ENCODE results near the gene TMEM101. TPM values are rescaled to one million over a fixed set of nuclear protein-coding genes. Genes with fewer than 3 reads are reported as not detected.

Gene TMEM101
- total and polyA plus RNA-seq, 2 donors (not counting 3 experiments of a cell fraction or from before 2014, with no cell fraction given), result 30.4 to 60.2 TPM

DNA sequence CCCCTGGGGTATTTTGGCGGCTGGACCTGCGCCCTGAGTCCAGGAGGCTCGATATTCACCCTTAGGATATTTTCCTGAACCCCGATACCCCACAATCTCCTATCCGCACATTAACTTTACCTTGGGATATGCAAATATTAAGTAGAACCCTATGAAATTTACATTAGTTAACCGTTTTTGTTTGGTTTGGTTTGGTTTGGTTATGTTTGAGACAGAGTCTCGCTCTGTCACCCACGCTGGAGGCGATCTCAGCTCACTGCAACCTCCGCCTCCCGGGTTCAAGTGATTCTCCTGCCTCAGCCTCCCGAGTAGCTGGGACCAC, 19.7 kb downstream of the TMEM101 start:
- dilution Hi-C loops (cut with MboI; ENCODE audit: extremely low pct_ligation_motif_present, low sequenced_read_pairs), result no loop called here
- POLR2A ChIA-PET, result no interaction called here
- TF ChIP-seq MYC (IDR thresholded peaks at IDR 0.05; ENCODE audit: low read depth, low read length) (no peak), JUN (IDR thresholded peaks at IDR 0.05; ENCODE audit: borderline replicate concordance, insufficient read depth, insufficient read length, low read depth) (no peak)

DNA sequence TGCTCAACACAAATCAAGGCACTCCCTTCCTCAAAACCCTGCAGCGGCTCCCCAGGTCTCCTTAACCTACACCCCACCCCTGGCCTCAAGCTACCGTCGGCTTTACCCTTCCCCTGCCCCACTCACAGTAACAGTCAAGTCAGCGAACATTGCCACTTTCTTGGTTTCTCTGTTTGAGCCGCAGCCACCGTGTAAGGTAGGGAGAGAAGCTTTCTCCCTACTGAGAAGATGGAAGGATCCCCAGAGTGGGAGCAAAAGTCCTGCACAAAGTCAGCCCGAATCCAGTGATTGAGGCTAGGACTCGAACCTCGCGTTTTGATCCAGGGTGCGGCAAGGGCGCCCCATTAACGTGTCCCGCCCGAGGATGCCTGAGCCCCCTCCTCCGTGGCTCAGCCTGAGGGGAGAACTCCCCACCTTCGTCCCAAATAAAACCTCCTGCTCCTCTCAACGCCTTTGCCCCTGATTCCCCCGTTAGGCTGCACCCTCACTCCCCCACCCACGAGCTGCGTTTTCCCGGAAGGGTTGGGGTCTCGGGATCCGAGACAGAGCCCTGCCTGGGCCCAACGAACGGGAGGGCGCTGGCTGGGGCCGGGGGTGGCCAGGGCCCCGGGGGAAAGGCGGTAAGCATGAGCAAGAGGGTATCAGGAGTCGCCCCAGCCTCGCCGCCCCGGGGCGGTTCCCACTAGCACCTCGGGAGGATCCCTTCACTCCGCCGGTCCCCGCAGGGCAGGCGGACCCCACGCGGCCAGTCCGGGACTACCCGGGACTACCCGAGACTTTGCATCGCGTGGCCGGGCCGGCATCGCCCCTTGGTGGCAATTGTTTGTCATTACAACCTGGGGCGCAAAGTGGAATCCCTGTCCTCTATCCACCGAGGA, 20.3 kb downstream of the TMEM101 start:
- Histone ChIP-seq H3K36me3 (ENCODE audit: control insufficient read depth in 2 of 2, extremely low read depth in 1 of 2, insufficient read depth in 2 of 2, low read length in 2 of 2) (no peaks in the 10 kb centered on the region), H3K4me2 (ENCODE audit: insufficient read depth, low read length) (peak overlapping the region; percentile 75), H2AFZ (ENCODE audit: low read depth, low read length) (peak overlapping the region; percentile 26), H3K79me2 (ENCODE audit: control insufficient read depth, insufficient read depth, low read length) (no peaks in the 10 kb centered on the region), H3K9ac (replicated peaks; ENCODE audit: extremely low read depth, insufficient read depth, low read length) (no peak overlapping the region), H4K20me1 (replicated peaks; ENCODE audit: control insufficient read depth, extremely low read depth, insufficient read depth, low read length) (no peaks in the 10 kb centered on the region), H3K4me3 (replicated peaks in 1 of 3; ENCODE audit: insufficient read depth in 1 of 3, low read depth in 1 of 3, low read length in 3 of 3) (peak overlapping the region in 2 of 3 experiments; percentile 1 to 38), H3K27me3 (ENCODE audit: control insufficient read depth in 2 of 2, insufficient read depth in 2 of 2, low read length in 2 of 2) (peaks cover 0 to 3% of the 10 kb centered on the region in 2 experiments), H3K9me1 (replicated peaks; ENCODE audit: control insufficient read depth, extremely low read depth, insufficient read depth, low read length) (no peaks in the 10 kb centered on the region), H3K4me1 (ENCODE audit: control insufficient read depth, extremely low read depth, insufficient read depth, low read length) (peaks cover 5% of the 10 kb centered on the region), H3K9me3 (replicated peaks; ENCODE audit: control insufficient read depth, insufficient read depth, low read length) (no peaks in the 10 kb centered on the region), H3K27ac (ENCODE audit: insufficient read depth, low read depth, low read length) (no peak overlapping the region)
- no peak for TF ChIP-seq POLR2A (IDR thresholded peaks at IDR 0.05; ENCODE audit: low read depth, low read length)
- TF ChIP-seq, protein P1, sequence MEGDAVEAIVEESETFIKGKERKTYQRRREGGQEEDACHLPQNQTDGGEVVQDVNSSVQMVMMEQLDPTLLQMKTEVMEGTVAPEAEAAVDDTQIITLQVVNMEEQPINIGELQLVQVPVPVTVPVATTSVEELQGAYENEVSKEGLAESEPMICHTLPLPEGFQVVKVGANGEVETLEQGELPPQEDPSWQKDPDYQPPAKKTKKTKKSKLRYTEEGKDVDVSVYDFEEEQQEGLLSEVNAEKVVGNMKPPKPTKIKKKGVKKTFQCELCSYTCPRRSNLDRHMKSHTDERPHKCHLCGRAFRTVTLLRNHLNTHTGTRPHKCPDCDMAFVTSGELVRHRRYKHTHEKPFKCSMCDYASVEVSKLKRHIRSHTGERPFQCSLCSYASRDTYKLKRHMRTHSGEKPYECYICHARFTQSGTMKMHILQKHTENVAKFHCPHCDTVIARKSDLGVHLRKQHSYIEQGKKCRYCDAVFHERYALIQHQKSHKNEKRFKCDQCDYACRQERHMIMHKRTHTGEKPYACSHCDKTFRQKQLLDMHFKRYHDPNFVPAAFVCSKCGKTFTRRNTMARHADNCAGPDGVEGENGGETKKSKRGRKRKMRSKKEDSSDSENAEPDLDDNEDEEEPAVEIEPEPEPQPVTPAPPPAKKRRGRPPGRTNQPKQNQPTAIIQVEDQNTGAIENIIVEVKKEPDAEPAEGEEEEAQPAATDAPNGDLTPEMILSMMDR (IDR thresholded peaks at IDR 0.05; ENCODE audit: extremely low read depth in 1 of 2, insufficient read depth in 1 of 2, low read depth in 1 of 2, low read length in 2 of 2), result peak; percentile 80 to 89
- peak; percentile 16 for TF ChIP-seq MYC (IDR thresholded peaks at IDR 0.05; ENCODE audit: low read depth, low read length)
- TF ChIP-seq, protein P2, sequence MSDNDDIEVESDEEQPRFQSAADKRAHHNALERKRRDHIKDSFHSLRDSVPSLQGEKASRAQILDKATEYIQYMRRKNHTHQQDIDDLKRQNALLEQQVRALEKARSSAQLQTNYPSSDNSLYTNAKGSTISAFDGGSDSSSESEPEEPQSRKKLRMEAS (IDR thresholded peaks at IDR 0.05; ENCODE audit: insufficient read depth, insufficient read length), result no peak
- TF ChIP-seq GATA2 (IDR thresholded peaks at IDR 0.05; ENCODE audit: insufficient read depth, insufficient read length, low read depth, low read length), result no peak
- DNase-seq (ENCODE audit: low read depth, low spot score) (peak; percentile 57), FAIRE-seq (peak; percentile 91)
- ChIA-PET CTCF (interaction anchor here (0.7 to 12.7 kb wide), 15 partner anchors 9 to 140 kb away, joined by 3 to 182 read pairs (median 5); partner anchors contain the start of genes NAGS and PPY), POLR2A (no interaction called here)
- dilution Hi-C loops (cut with MboI; ENCODE audit: extremely low pct_ligation_motif_present, low sequenced_read_pairs), result no loop called here
- BruUV-seq (replicated peaks), result no TSS peak
- intact Hi-C loops (cut with micrococcal nuclease), result loop anchor here (1.0 kb wide), 2 partner anchors 50 to 116 kb away; no protein-coding TSS in a partner anchor

More for the DNA sequence above, 19.7 kb downstream of the TMEM101 start:
- BruUV-seq (replicated peaks), result no TSS peak
- no peak overlapping the region for H3K9ac ChIP-seq (replicated peaks; ENCODE audit: extremely low read depth, insufficient read depth, low read length)
- intact Hi-C loops (cut with micrococcal nuclease), result loop anchor here (1.0 kb wide), 2 partner anchors 51 to 117 kb away; no protein-coding TSS in a partner anchor
- H3K9me1 ChIP-seq (replicated peaks; ENCODE audit: control insufficient read depth, extremely low read depth, insufficient read depth, low read length), result no peaks in the 10 kb centered on the region
- FAIRE-seq (no peak), DNase-seq (ENCODE audit: low read depth, low spot score) (no peak)
- peak overlapping the region; percentile 39 for H3K4me2 ChIP-seq (ENCODE audit: insufficient read depth, low read length)
- H3K27ac ChIP-seq (ENCODE audit: insufficient read depth, low read depth, low read length), result no peak overlapping the region
- CTCF ChIA-PET, result interaction anchor here (1.5 to 12.7 kb wide), 3 partner anchors 10 to 52 kb away, joined by 3 to 182 read pairs (median 4); partner anchors contain the start of gene PPY
- H3K36me3 ChIP-seq (ENCODE audit: control insufficient read depth in 2 of 2, extremely low read depth in 1 of 2, insufficient read depth in 2 of 2, low read length in 2 of 2), result no peaks in the 10 kb centered on the region
- no peaks in the 10 kb centered on the region for H4K20me1 ChIP-seq (replicated peaks; ENCODE audit: control insufficient read depth, extremely low read depth, insufficient read depth, low read length)
- H3K27me3 ChIP-seq (ENCODE audit: control insufficient read depth in 2 of 2, insufficient read depth in 2 of 2, low read length in 2 of 2), result peaks cover 0 to 3% of the 10 kb centered on the region in 2 experiments
- H3K4me1 ChIP-seq (ENCODE audit: control insufficient read depth, extremely low read depth, insufficient read depth, low read length), result peaks cover 5% of the 10 kb centered on the region
- no peak overlapping the region for H3K4me3 ChIP-seq (replicated peaks in 1 of 3; ENCODE audit: insufficient read depth in 1 of 3, low read depth in 1 of 3, low read length in 3 of 3)
- H3K79me2 ChIP-seq (ENCODE audit: control insufficient read depth, insufficient read depth, low read length), result no peaks in the 10 kb centered on the region
- H3K9me3 ChIP-seq (replicated peaks; ENCODE audit: control insufficient read depth, insufficient read depth, low read length), result no peaks in the 10 kb centered on the region
- peak overlapping the region; percentile 26 for H2AFZ ChIP-seq (ENCODE audit: low read depth, low read length)

All from endothelial cell of umbilical vein (primary cell).